HUES48 (cell line): ENCODE measurements around the gene KLK10.
A peak's percentile ranks its signal among the peaks of the same experiment; 100 is the strongest.

Experiments used
- H3K27ac ChIP-seq: one replicate; pipeline ENCODE4 v1.7.0; 2013; ENCODE audit warnings: low read depth, low read length, inconsistent platforms
- H3K27me3 ChIP-seq: 2 replicates; pipeline ENCODE4 v1.6.1; 2013; ENCODE audit warnings: mild to moderate bottlenecking, low read length; ENCODE audit not compliant: control insufficient read depth, insufficient read depth
- H3K36me3 ChIP-seq: 2 replicates; pipeline ENCODE4 v1.6.1; 2013; ENCODE audit warnings: low read length; ENCODE audit not compliant: control insufficient read depth, insufficient read depth
- H3K4me1 ChIP-seq: 2 replicates; pipeline ENCODE4 v1.6.1; 2013; ENCODE audit warnings: mild to moderate bottlenecking, low read length; ENCODE audit not compliant: control insufficient read depth, insufficient read depth
- H3K4me3 ChIP-seq: 2 replicates; pipeline ENCODE4 v1.5.1; 2013; ENCODE audit warnings: mild to moderate bottlenecking, low read depth, low read length
- H3K9ac ChIP-seq: 2 replicates; pipeline ENCODE4 v1.6.1; 2013; ENCODE audit warnings: mild to moderate bottlenecking, low read depth, low read length, moderate library complexity
- H3K9me3 ChIP-seq: 2 replicates; pipeline ENCODE4 v1.6.1; 2013; ENCODE audit warnings: low read length; ENCODE audit not compliant: control insufficient read depth, insufficient read depth

KLK10 gene

GRCh38 chr19:51019544-51019925 lies at the start of gene KLK10:
Gene KLK10 (minus strand): TSS chr19:51019709. CDS start chr19:51019130, 579 bp downstream.
- H3K36me3 ChIP-seq = no peaks in the 10 kb centered on the region
- peaks cover 7% of the 10 kb centered on the region for H3K4me1 ChIP-seq
- no peak within 1 kb of the TSS for H3K27ac ChIP-seq
- peak within 1 kb of the TSS; percentile 62 for H3K4me3 ChIP-seq
- H3K9ac ChIP-seq = no peak within 1 kb of the TSS
- no peaks in the 10 kb centered on the region for H3K9me3 ChIP-seq
- H3K27me3 ChIP-seq = peaks cover 35% of the 10 kb centered on the region

GRCh38 chr19:51066393-51067186 lies 47.1 kb upstream of the KLK10 start:
- no peak overlapping the region for H3K27ac ChIP-seq
- H3K9me3 ChIP-seq = no peaks in the 10 kb centered on the region
- H3K9ac ChIP-seq = no peak overlapping the region
- no peaks in the 10 kb centered on the region for H3K36me3 ChIP-seq
- H3K4me3 ChIP-seq = no peak overlapping the region
- no peaks in the 10 kb centered on the region for H3K27me3 ChIP-seq
- H3K4me1 ChIP-seq = peaks cover 7% of the 10 kb centered on the region; the same call in 1 of the 2 replicates

GRCh38 chr19:51065221-51065960 lies 45.9 kb upstream of the KLK10 start:
- Histone ChIP-seq H3K9ac (no peak overlapping the region), H3K9me3 (no peaks in the 10 kb centered on the region), H3K4me3 (peak overlapping the region; percentile 85), H3K27me3 (no peaks in the 10 kb centered on the region), H3K36me3 (no peaks in the 10 kb centered on the region), H3K4me1 (peaks cover 7% of the 10 kb centered on the region; the same call in 1 of the 2 replicates), H3K27ac (peak overlapping the region; percentile 34)

- peak within 1 kb of the TSS; percentile 40 for H3K27ac ChIP-seq
- H3K27me3 ChIP-seq = no peaks in the 10 kb centered on the region
- H3K4me3 ChIP-seq = peak within 1 kb of the TSS; percentile 85
- H3K9me3 ChIP-seq = no peaks in the 10 kb centered on the region
- no peaks in the 10 kb centered on the region for H3K36me3 ChIP-seq
- no peak within 1 kb of the TSS for H3K9ac ChIP-seq
- H3K4me1 ChIP-seq = peaks cover 7% of the 10 kb centered on the region; the same call in 1 of the 2 replicates
Measured at GRCh38 chr19:51064534-51065220, 45.2 kb upstream of the KLK10 start, which contains the start of gene KLK13. Gene KLK13 (minus strand): TSS chr19:51065092. CDS start chr19:51065067, 25 bp downstream.

- Histone ChIP-seq H3K9me3 (no peaks in the 10 kb centered on the region), H3K9ac (no peak overlapping the region), H3K4me1 (peaks cover 7% of the 10 kb centered on the region; the same call in 1 of the 2 replicates), H3K27me3 (no peaks in the 10 kb centered on the region), H3K36me3 (no peaks in the 10 kb centered on the region), H3K27ac (no peak overlapping the region), H3K4me3 (no peak overlapping the region)
Measured at GRCh38 chr19:51063664-51064063, 44.2 kb upstream of the KLK10 start.

GRCh38 chr19:51060973-51061372 lies 41.5 kb upstream of the KLK10 start:
- H3K27ac ChIP-seq = no peak overlapping the region
- H3K9ac ChIP-seq = no peak overlapping the region
- H3K27me3 ChIP-seq = no peaks in the 10 kb centered on the region

GRCh38 chr19:51060336-51060735 lies 40.8 kb upstream of the KLK10 start:
- Histone ChIP-seq H3K4me3 (no peak overlapping the region), H3K4me1 (no peaks in the 10 kb centered on the region), H3K27ac (no peak overlapping the region), H3K9me3 (no peaks in the 10 kb centered on the region), H3K9ac (no peak overlapping the region), H3K36me3 (no peaks in the 10 kb centered on the region), H3K27me3 (no peaks in the 10 kb centered on the region)

More at GRCh38 chr19:51060973-51061372, 41.5 kb upstream of the KLK10 start:
- no peaks in the 10 kb centered on the region for H3K9me3 ChIP-seq
- no peaks in the 10 kb centered on the region for H3K36me3 ChIP-seq
- H3K4me1 ChIP-seq = peaks cover 5% of the 10 kb centered on the region; the same call in 1 of the 2 replicates
- no peak overlapping the region for H3K4me3 ChIP-seq

- Histone ChIP-seq H3K9me3 (no peaks in the 10 kb centered on the region), H3K27me3 (no peaks in the 10 kb centered on the region), H3K36me3 (no peaks in the 10 kb centered on the region), H3K4me3 (no peak overlapping the region), H3K4me1 (no peaks in the 10 kb centered on the region), H3K27ac (no peak overlapping the region), H3K9ac (no peak overlapping the region)
Measured at GRCh38 chr19:51059715-51060114, 40.2 kb upstream of the KLK10 start.

- Histone ChIP-seq H3K9ac (no peak overlapping the region), H3K27me3 (no peaks in the 10 kb centered on the region), H3K27ac (no peak overlapping the region), H3K4me3 (no peak overlapping the region), H3K4me1 (no peaks in the 10 kb centered on the region), H3K9me3 (no peaks in the 10 kb centered on the region), H3K36me3 (no peaks in the 10 kb centered on the region)
Measured at GRCh38 chr19:51055866-51056265, 36.4 kb upstream of the KLK10 start.

- no peak overlapping the region for H3K4me3 ChIP-seq
- H3K36me3 ChIP-seq = no peaks in the 10 kb centered on the region
- H3K4me1 ChIP-seq = peaks cover 12% of the 10 kb centered on the region; the same call in 1 of the 2 replicates
- H3K9me3 ChIP-seq = no peaks in the 10 kb centered on the region
- peak overlapping the region; percentile 88 for H3K27ac ChIP-seq
- H3K27me3 ChIP-seq = no peaks in the 10 kb centered on the region
- H3K9ac ChIP-seq = no peak overlapping the region
Measured at GRCh38 chr19:51047031-51047335, 27.5 kb upstream of the KLK10 start.
